ENCODE measurements around the gene MX1. TPM values are rescaled to one million over a fixed set of nuclear protein-coding genes. Genes with fewer than 3 reads are reported as not detected.

The MX1 gene
- total RNA-seq, 4 donors from 2014 or later = 20.2 to 40.3 (median 31.5) TPM

GRCh38 chr21:41405321-41405720, 20.7 kb upstream of the MX1 start:
- TF ChIP-seq POLR2AphosphoS5 (IDR thresholded peaks at IDR 0.05) (no peak), CTCF (IDR thresholded peaks at IDR 0.05) (no peak)
- no peaks in the 10 kb centered on the region for H3K4me1 ChIP-seq
- H3K4me3 ChIP-seq = no peak overlapping the region
- peaks cover 13% of the 10 kb centered on the region for H3K27me3 ChIP-seq
- H3K9me3 ChIP-seq = peaks cover 0 to 3% (median 0%) of the 10 kb centered on the region in 3 donors
- ATAC-seq = no peak
- 90 to 96% methylated on average over 4 of the region's 4 CpGs for WGBS, 2 donors (ENCODE audit: low coverage in 1 of 2)
- peaks cover 0 to 92% of the 10 kb centered on the region in 2 donors for H3K36me3 ChIP-seq
- no peak overlapping the region for H3K27ac ChIP-seq

- no peak for ATAC-seq
- whole genome bisulfite sequencing, 2 donors (ENCODE audit: low coverage in 1 of 2) = 74 to 81% methylated on average over 4 to 5 of the region's 6 CpGs
- Histone ChIP-seq H3K4me1 (no peaks in the 10 kb centered on the region), H3K4me3 (no peak overlapping the region), H3K9me3 (peaks cover 0 to 10% (median 0%) of the 10 kb centered on the region in 3 donors), H3K27me3 (peaks cover 13% of the 10 kb centered on the region), H3K27ac (no peak overlapping the region), H3K36me3 (peaks cover 0 to 85% of the 10 kb centered on the region in 2 donors)
- TF ChIP-seq POLR2A (IDR thresholded peaks at IDR 0.05) (no peak), CTCF (IDR thresholded peaks at IDR 0.05) (no peak), EP300 (IDR thresholded peaks at IDR 0.05) (no peak), POLR2AphosphoS5 (IDR thresholded peaks at IDR 0.05) (no peak)
These were observed 19.7 kb upstream of the MX1 start for GRCh38 chr21:41406340-41406739.

DNA sequence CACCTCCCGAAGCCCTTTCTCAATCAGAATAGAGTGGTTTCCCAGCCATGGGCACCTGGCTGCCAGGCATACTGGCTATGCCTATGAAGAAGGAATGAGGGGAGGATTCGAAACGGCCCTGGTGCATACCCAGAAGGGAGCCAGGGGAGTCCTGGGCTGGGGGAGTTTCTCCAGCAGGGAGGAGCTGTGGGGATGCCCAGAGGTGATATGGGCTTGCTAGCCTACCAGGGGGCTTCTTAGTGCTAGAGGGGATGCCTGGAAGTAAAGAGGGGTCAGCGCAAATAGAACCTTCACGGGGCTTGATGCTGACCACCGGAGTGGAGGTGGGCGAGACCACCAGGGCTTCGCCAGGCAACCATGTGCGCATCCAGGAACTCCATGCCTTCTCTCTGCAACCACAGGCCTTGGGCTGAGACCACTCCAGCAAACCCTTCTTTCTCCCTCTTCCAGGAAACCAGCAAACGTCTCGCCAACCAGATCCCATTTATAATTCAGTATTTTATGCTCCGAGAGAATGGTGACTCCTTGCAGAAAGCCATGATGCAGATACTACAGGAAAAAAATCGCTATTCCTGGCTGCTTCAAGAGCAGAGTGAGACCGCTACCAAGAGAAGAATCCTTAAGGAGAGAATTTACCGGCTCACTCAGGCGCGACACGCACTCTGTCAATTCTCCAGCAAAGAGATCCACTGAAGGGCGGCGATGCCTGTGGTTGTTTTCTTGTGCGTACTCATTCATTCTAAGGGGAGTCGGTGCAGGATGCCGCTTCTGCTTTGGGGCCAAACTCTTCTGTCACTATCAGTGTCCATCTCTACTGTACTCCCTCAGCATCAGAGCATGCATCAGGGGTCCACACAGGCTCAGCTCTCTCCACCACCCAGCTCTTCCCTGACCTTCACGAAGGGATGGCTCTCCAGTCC, 18.2 kb upstream of the MX1 start:
- H3K27ac ChIP-seq = no peak overlapping the region
- H3K36me3 ChIP-seq = peaks cover 0 to 70% of the 10 kb centered on the region in 2 donors
- peaks cover 0 to 10% (median 0%) of the 10 kb centered on the region in 3 donors for H3K9me3 ChIP-seq
- TF ChIP-seq CTCF (IDR thresholded peaks at IDR 0.05) (no peak), EP300 (IDR thresholded peaks at IDR 0.05) (no peak), POLR2AphosphoS5 (IDR thresholded peaks at IDR 0.05) (no peak), POLR2A (IDR thresholded peaks at IDR 0.05) (no peak)
- no peak overlapping the region for H3K4me3 ChIP-seq
- no peak for ATAC-seq
- WGBS, 2 donors (ENCODE audit: low coverage in 1 of 2) = 87 to 90% methylated on average over 6 to 10 of the region's 24 CpGs
- no peaks in the 10 kb centered on the region for H3K4me1 ChIP-seq
- peaks cover 13% of the 10 kb centered on the region for H3K27me3 ChIP-seq

DNA sequence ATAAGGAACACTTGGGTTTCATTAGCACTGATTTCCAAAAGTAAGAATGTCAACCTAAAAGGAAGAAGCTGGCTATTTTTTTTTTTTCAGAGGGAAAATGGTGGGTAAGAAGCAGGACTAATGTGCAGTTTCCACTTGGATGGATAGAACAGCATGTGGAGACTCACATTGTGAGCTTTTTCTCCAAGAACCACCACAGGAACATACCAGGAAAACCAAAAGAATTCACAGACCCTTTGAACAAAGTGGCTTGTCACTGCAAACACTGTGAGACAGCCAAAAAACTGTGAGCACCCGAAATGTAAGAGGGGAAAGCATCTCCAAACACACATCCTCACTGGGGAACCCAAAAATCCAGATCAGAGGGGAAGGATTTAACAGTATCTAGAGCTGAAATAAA, 15.7 kb upstream of the MX1 start:
- H3K27me3 ChIP-seq = peaks cover 13% of the 10 kb centered on the region
- H3K9me3 ChIP-seq = peaks cover 0 to 18% (median 0%) of the 10 kb centered on the region in 3 donors
- H3K4me1 ChIP-seq = no peaks in the 10 kb centered on the region
- no peak for ATAC-seq
- TF ChIP-seq CTCF (IDR thresholded peaks at IDR 0.05) (no peak), EP300 (IDR thresholded peaks at IDR 0.05) (no peak)
- WGBS, 2 donors (ENCODE audit: low coverage in 1 of 2) = 75% methylated on average over 1 of the region's 1 CpG; no CpG with 5 or more reads in 1 of the 2 donors
- peaks cover 0 to 47% of the 10 kb centered on the region in 2 donors for H3K36me3 ChIP-seq
- no peak overlapping the region for H3K27ac ChIP-seq
- H3K4me3 ChIP-seq = no peak overlapping the region
